Astrocyte of the hippocampus (primary cell): ENCODE data around the gene PPM1B.
A peak's percentile ranks its signal among the peaks of the same experiment; 100 is the strongest.

ENCODE experiments used
- DNase-seq: peaks from one replicate; pipeline ENCODE4 v3.0.0; 2011; ENCODE audit warnings: low read depth, low spot score

PPM1B gene

GRCh38 chr2:44197816-44198215 is 29.1 kb downstream of the PPM1B start:
- no peak for DNase-seq

DNA sequence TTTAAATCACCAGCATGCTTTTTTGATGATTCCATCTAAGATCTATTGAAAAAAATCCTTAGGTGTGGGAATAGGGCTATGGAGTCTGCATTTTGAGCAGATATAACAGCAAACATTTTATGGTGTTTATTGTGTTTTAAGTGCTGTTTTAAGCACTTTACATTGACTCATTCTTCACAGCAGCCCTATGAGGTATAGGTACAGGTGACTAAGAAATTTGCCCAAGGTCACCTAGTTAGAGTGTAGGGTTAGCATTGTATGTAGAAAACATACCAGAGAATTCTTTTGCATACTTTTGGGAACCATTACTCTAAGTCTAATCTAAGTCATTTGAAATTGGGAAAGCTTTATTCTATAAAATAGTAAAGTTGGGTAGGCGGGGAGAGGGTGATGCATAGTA is 31.3 kb downstream of the PPM1B start:
- no peak for DNase-seq

DNA sequence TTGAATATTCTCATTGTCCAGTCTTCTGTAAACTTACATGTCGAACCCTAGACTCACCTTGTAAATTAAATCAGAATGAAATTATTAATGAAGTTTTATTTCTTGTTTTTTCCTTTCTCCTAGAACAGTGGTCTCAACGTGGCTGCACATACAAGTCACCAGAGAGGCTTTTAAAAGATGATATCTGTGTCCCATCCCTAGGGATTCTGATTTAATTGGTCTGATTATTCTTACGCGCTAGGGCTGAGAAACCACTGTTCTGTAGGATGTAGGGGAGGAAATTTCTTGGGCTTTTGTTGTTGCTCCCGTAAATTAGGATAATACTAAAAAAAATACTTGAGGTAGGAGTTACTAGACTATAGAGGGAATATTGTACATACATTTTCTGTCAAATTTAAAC is 32.1 kb downstream of the PPM1B start:
- no peak for DNase-seq

GRCh38 chr2:44201648-44202165 is 33.0 kb downstream of the PPM1B start:
- DNase-seq = no peak

DNA sequence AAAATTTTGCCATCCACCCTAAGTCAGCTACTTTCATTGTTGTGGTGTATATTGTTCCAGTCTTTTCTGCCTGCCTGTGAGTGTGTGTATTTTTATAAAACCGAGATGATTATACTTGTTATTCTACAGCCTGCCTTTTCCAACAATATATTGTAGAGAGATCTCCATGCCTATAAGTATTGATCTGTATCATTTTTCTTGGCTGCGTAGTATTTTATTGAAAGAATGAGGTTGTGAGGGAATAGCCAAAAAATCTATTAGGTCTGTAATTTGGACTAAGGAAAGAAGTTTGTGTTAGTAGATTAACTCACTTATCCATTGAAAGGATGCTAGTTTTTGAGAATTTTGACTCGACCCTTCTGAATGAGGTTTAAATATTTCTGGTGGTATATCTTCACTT is 34.9 kb downstream of the PPM1B start:
- no peak for DNase-seq

DNA sequence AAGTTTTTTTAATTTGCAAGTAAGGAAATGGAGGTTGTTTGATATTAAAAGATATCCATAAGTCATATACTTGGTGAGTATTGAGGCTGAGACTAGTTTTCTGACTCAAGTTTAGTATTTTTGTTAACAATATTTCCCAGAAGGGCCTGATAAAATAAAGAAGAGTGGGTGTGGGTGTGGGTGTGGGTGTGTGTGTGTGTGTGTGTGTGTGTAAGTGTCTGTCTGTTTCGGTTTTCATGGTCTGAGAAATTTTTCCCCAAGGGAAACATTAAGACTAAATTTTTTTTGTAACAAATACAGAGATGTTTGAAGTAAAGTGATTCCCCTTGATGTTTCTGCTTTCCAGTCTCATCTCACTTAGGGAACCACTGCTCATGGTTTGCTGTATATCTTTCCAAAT is 36.5 kb downstream of the PPM1B start:
- DNase-seq = no peak

DNA sequence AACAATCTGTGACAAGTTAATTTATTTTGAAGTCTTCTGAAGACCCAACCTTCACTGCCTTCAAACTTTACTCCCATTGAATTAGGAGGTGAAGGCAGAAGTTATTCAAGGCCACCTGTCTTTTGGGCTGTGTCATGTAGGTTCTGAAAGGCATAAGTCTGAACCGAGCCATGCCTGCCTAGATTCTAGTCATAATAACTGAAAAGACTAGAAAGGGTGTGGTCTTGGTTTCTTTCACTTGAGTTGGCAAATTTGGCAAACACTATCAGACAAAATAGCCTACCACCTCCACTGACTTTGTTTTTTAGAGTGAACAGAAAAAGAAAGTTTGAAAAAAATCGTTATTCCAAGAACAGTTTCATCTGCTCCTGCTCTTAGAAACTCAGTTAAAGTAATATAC is 38.4 kb downstream of the PPM1B start:
- no peak for DNase-seq

GRCh38 chr2:44207648-44208047 is 39.0 kb downstream of the PPM1B start:
- peak; percentile 6 for DNase-seq

GRCh38 chr2:44210362-44210761 is 41.7 kb downstream of the PPM1B start:
- DNase-seq = no peak

- no peak for DNase-seq
These were observed 42.5 kb downstream of the PPM1B start for GRCh38 chr2:44211183-44211582.

- DNase-seq = no peak
These were observed 43.6 kb downstream of the PPM1B start for GRCh38 chr2:44212302-44212701.

- DNase-seq = no peak
These were observed 47.2 kb downstream of the PPM1B start for GRCh38 chr2:44215827-44216226.

- no peak for DNase-seq
These were observed 50.1 kb downstream of the PPM1B start for GRCh38 chr2:44218771-44219170.

GRCh38 chr2:44226753-44227152 is 58.1 kb downstream of the PPM1B start:
- DNase-seq = no peak

DNA sequence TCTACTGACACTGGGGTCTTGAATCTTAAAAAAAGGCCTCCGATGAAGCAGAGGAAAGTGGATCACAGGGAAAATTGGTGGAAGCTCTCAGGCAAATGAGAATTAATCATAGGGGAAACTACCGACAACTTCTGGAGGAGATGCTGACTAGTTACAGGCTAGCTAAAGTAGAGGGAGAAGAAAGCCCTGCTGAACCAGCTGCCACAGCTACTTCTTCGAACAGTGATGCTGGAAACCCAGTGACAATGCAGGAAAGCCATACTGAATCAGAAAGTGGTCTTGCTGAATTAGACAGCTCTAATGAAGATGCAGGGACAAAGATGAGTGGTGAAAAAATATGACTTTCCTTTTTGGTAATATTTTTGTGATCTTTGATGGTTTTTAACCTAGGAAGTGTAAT is 61.7 kb downstream of the PPM1B start:
- DNase-seq = no peak

GRCh38 chr2:44233450-44234128 is 64.9 kb downstream of the PPM1B start:
- DNase-seq = peak; percentile 77

GRCh38 chr2:44237221-44237620 is 68.5 kb downstream of the PPM1B start:
- DNase-seq = no peak

DNA sequence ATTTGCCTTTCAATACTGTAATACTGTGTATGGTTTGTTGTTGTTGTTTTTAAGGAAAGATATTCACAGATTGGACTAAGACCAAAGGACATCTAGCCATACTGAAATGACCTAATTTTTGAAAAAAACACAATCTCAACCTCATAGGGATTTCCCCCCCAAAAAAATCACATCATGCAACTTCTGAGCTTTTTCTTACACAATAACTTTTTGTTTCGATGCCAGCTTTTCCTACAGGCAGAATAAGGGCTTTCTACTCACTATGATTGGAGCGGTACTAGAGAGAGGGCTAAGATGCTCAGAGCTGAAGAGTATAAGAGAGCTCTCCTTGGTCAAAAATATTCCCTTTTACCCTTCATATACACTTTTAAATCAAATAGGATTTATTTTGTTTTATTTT is 74.2 kb downstream of the PPM1B start:
- DNase-seq = no peak

GRCh38 chr2:44244135-44244871 is 75.6 kb downstream of the PPM1B start:
- peak; percentile 84 for DNase-seq

- peak; percentile 12 for DNase-seq
These were observed 76.6 kb downstream of the PPM1B start for GRCh38 chr2:44245083-44245861.

GRCh38 chr2:44246436-44246835 is 77.8 kb downstream of the PPM1B start:
- DNase-seq = no peak

DNA sequence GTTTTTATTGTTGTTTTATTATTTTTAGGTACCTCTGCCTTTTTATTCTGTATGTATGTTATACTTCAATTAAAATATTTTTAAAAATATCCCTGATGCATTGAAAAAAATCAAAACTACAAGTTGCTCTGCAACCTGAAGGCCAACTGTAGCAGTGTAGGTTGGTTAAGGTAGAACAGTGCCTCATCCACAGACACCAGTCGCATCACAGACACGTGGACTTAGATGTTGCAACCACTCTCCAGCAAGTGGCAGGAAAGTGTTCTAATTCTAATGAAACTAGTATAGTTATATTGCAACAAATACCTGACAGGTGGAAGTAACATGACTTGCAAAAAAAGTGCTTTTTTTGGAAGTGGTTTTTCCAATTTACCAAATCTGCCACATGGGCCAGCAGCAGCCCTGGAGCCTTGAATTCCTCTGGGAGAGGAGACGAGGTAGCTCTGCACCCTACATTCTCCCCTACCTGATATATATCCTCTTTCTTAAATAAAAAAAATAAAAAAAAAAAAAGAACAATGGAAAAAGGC is 78.2 kb downstream of the PPM1B start:
- DNase-seq = no peak
